OCI-LY3 (cell line): ENCODE data around the gene FOXE1.

ENCODE experiments used
- H2AFZ ChIP-seq: fragments of 200-600, 300-600 bp; shearing (Covaris generic); 2 replicates; pipeline ENCODE4 v1.6.0; 2014; ENCODE audit warnings: antibody characterized with exemption, low read depth, low read length
- H3K27ac ChIP-seq: fragments of 200-600, 300-600 bp; sonication (generic); 2 replicates; pipeline ENCODE4 v1.5.1; 2014; ENCODE audit warnings: mild to moderate bottlenecking, low read length, moderate library complexity, mixed read lengths
- H3K27me3 ChIP-seq: fragments of 200-600, 300-600 bp; sonication (generic); 2 replicates; pipeline ENCODE4 v1.6.1; 2014; ENCODE audit warnings: low read depth, low read length, mixed read lengths
- H3K36me3 ChIP-seq: fragments of 200-600, 300-600 bp; sonication (generic); replicated peaks from 2 replicates; pipeline ENCODE3; 2014; ENCODE audit warnings: low read depth, low read length, mixed read lengths
- H3K4me1 ChIP-seq: fragments of 300-600, 200-600 bp; sonication (generic); 2 replicates; pipeline ENCODE4 v1.6.1; 2014; ENCODE audit warnings: low read length, mixed read lengths
- H3K4me2 ChIP-seq: fragments of 200-600, 300-600 bp; sonication (generic); 2 replicates; pipeline ENCODE4 v1.6.1; 2014; ENCODE audit warnings: low read length, mixed read lengths
- H3K4me3 ChIP-seq: fragments of 300-600, 200-600 bp; sonication (generic); 2 replicates; pipeline ENCODE4 v1.5.1; 2014; ENCODE audit warnings: antibody characterized with exemption, mild to moderate bottlenecking, low read length, moderate library complexity
- H3K79me2 ChIP-seq: fragments of 300-600, 200-600 bp; shearing (Covaris generic); 2 replicates; pipeline ENCODE4 v1.6.1; 2014; ENCODE audit warnings: mild to moderate bottlenecking, low read length, mixed read lengths
- H3K9ac ChIP-seq: fragments of 300-600, 200-600 bp; shearing (Covaris generic); 2 replicates; pipeline ENCODE4 v1.6.0; 2014; ENCODE audit warnings: mild to moderate bottlenecking, low read length, moderate library complexity
- H3K9me3 ChIP-seq: fragments of 200-600, 300-600 bp; shearing (Covaris generic); 2 replicates; pipeline ENCODE4 v1.6.1; 2014; ENCODE audit warnings: low read length, mixed read lengths; ENCODE audit not compliant: insufficient read depth
- H4K20me1 ChIP-seq: fragments of 200-600, 300-600 bp; sonication (generic); 2 replicates; pipeline ENCODE4 v1.6.1; 2016; ENCODE audit warnings: low read length, mixed read lengths; ENCODE audit not compliant: insufficient read depth
- EZH2phosphoT487 ChIP-seq: fragments of 200-600 bp; shearing (Covaris generic); IDR thresholded peaks from 2 replicates; pipeline ENCODE4 v1.6.1; 2018; ENCODE audit warnings: antibody characterized with exemption, mixed run types, low read depth
- TF ChIP-seq, protein P1 (sequence below): fragments of 200-600, 300-600 bp; sonication (generic); IDR thresholded peaks from 2 replicates; pipeline ENCODE4 v1.5.1; 2014; ENCODE audit warnings: antibody characterized with exemption, low read length, low read depth

FOXE1 gene

GRCh38 chr9:97860451-97861147, 7.6 kb downstream of the FOXE1 start:
- H3K4me3 ChIP-seq: no peak overlapping the region
- H2AFZ ChIP-seq: no peak overlapping the region
- no peaks in the 10 kb centered on the region for H3K79me2 ChIP-seq
- no peak overlapping the region for H3K4me2 ChIP-seq
- TF ChIP-seq, protein P1, sequence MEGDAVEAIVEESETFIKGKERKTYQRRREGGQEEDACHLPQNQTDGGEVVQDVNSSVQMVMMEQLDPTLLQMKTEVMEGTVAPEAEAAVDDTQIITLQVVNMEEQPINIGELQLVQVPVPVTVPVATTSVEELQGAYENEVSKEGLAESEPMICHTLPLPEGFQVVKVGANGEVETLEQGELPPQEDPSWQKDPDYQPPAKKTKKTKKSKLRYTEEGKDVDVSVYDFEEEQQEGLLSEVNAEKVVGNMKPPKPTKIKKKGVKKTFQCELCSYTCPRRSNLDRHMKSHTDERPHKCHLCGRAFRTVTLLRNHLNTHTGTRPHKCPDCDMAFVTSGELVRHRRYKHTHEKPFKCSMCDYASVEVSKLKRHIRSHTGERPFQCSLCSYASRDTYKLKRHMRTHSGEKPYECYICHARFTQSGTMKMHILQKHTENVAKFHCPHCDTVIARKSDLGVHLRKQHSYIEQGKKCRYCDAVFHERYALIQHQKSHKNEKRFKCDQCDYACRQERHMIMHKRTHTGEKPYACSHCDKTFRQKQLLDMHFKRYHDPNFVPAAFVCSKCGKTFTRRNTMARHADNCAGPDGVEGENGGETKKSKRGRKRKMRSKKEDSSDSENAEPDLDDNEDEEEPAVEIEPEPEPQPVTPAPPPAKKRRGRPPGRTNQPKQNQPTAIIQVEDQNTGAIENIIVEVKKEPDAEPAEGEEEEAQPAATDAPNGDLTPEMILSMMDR: no peak
- no peak for TF ChIP-seq EZH2phosphoT487
- H3K9ac ChIP-seq: no peak overlapping the region
- no peak overlapping the region for H3K27ac ChIP-seq
- H4K20me1 ChIP-seq: no peaks in the 10 kb centered on the region
- no peaks in the 10 kb centered on the region for H3K27me3 ChIP-seq
- H3K36me3 ChIP-seq: no peaks in the 10 kb centered on the region
- peaks cover under 1% of the 10 kb centered on the region; the same call in 1 of the 2 replicates for H3K9me3 ChIP-seq
- no peaks in the 10 kb centered on the region for H3K4me1 ChIP-seq

- no peak overlapping the region for H3K27ac ChIP-seq
- H3K36me3 ChIP-seq: no peaks in the 10 kb centered on the region
- no peak overlapping the region for H3K9ac ChIP-seq
- TF ChIP-seq, protein P1: no peak
- no peak for TF ChIP-seq EZH2phosphoT487
- H3K9me3 ChIP-seq: peaks cover 5% of the 10 kb centered on the region
- H3K4me3 ChIP-seq: no peak overlapping the region
- H4K20me1 ChIP-seq: no peaks in the 10 kb centered on the region
- H3K4me1 ChIP-seq: no peaks in the 10 kb centered on the region
- no peaks in the 10 kb centered on the region for H3K79me2 ChIP-seq
- H3K4me2 ChIP-seq: no peak overlapping the region
- no peaks in the 10 kb centered on the region for H3K27me3 ChIP-seq
- no peak overlapping the region for H2AFZ ChIP-seq
Observed at GRCh38 chr9:97861148-97861475, 8.1 kb downstream of the FOXE1 start.

GRCh38 chr9:97863314-97863713, 10.3 kb downstream of the FOXE1 start:
- H3K4me1 ChIP-seq: peaks cover 2% of the 10 kb centered on the region; the same call in 1 of the 2 replicates
- H3K27ac ChIP-seq: no peak overlapping the region
- no peak overlapping the region for H3K4me2 ChIP-seq
- H3K27me3 ChIP-seq: no peaks in the 10 kb centered on the region; the same call in 1 of the 2 replicates
- H3K36me3 ChIP-seq: no peaks in the 10 kb centered on the region
- H3K9ac ChIP-seq: no peak overlapping the region
- H3K4me3 ChIP-seq: no peak overlapping the region
- H2AFZ ChIP-seq: no peak overlapping the region
- H3K79me2 ChIP-seq: no peaks in the 10 kb centered on the region
- TF ChIP-seq, protein P1: no peak
- no peak for TF ChIP-seq EZH2phosphoT487
- no peaks in the 10 kb centered on the region for H4K20me1 ChIP-seq
- peaks cover 13% of the 10 kb centered on the region for H3K9me3 ChIP-seq

DNA sequence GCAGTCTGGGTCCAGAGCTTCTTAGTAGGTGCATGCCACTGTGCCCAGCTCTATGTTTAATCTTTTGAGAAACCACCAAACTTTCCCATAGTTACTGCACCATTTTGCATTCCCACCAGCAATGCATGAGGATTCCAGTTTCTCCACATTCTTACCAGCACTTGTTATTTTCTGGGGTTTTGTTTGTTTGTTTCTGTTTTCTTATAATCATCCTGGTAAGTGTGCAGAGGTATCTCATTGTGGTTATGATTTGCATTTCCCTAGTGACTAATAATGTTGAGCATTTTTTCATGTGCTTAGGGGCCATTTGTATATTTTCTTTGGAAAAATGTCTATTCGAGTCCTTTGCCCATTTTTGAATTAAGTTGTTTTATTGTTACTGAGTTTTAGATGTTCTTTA, 11.4 kb downstream of the FOXE1 start:
- Histone ChIP-seq H2AFZ (no peak overlapping the region), H3K9ac (no peak overlapping the region), H3K27me3 (no peaks in the 10 kb centered on the region; the same call in 1 of the 2 replicates), H3K79me2 (no peaks in the 10 kb centered on the region), H3K4me3 (no peak overlapping the region), H4K20me1 (no peaks in the 10 kb centered on the region), H3K27ac (no peak overlapping the region), H3K4me2 (no peak overlapping the region), H3K9me3 (peaks cover 13% of the 10 kb centered on the region), H3K4me1 (peaks cover 2% of the 10 kb centered on the region; the same call in 1 of the 2 replicates), H3K36me3 (no peaks in the 10 kb centered on the region)
- no peak for TF ChIP-seq EZH2phosphoT487
